Esophagus muscularis mucosa (tissue), 3 donors: ENCODE results near the gene VAMP7.

Experiments used
- CTCF ChIP-seq, 3 experiments: fragments of 200-600 bp in 2 of 3; fragments of 450-650 bp in 1 of 3; sonication (generic) in 2 of 3; IDR thresholded peaks; one replicate each; pipeline ENCODE4 v1.5.1; 2017 to 2019; ENCODE audit warnings: antibody characterized with exemption in 3 of 3, mild to moderate bottlenecking in 2 of 3, moderate library complexity in 1 of 3
- POLR2A ChIP-seq: fragments of 450-650 bp; IDR thresholded peaks from one replicate; pipeline ENCODE4 v1.6.1; 2017; ENCODE audit warnings: antibody characterized with exemption, moderate library complexity, mild to moderate bottlenecking, low read depth

- no peak for TF ChIP-seq POLR2A
- TF ChIP-seq CTCF (IDR thresholded peaks at IDR 0.05), result no peak
Observed at GRCh38 chrX:155865193-155865592, 16.0 kb upstream of the VAMP7 start.
